Heart left ventricle (tissue), 13 donors: ENCODE measurements around the gene CHRM2.

Experiments
- POLR2A ChIP-seq, 2 donors: fragments of 450-650 bp; IDR thresholded peaks; one replicate each; pipeline ENCODE4 v1.6.1; 2017; ENCODE audit warnings: antibody characterized with exemption in 2 of 2, mild to moderate bottlenecking in 2 of 2, moderate library complexity in 2 of 2
- TF ChIP-seq, protein P1 (sequence below), 12 donors: fragments of 200-600 bp; sonication (generic) in 4 of 12; IDR thresholded peaks; one replicate each; pipeline versions ENCODE4 v1.5.0 to v1.8.0; 2018 to 2022; ENCODE audit warnings: antibody characterized with exemption in 12 of 12, mild to moderate bottlenecking in 5 of 12
- donor health status: ischemic (EF 13 %, LVEDD 7.1; RV severe dilation, severe dysfunction).
- donor health status: DM: no; HTN: yes; CAD: no.
- donor health status: DM: no; HTN: no; CAD: no.
- donor health status: ischemic (EF 25% LVEDD 6.9; RV normal size, moderate dysfunction).
- donor health status: ischemic (EF 25% LVEDD 5.7; RV mildly dilated, moderate dysfunction).
- donor health status: ischemic (EF 35%, LVEDD 5.7; RV mildly dilated, moderate dysfunction).
- donor health status: nonischemic (EF 11% LVEDD 7.7; RV severe dilation, severe dysfunction).
- donor health status: DM: yes; HTN: yes; CAD: no.
- donor health status: PGD.
- donor health status: ischemic (EF 29% LVEDD 5.4; RV normal size, mild dysfunction).
- donor health status: nonischemic (EF 23%, LVEDD 6.1; RV moderate dilation, normal function).

DNA sequence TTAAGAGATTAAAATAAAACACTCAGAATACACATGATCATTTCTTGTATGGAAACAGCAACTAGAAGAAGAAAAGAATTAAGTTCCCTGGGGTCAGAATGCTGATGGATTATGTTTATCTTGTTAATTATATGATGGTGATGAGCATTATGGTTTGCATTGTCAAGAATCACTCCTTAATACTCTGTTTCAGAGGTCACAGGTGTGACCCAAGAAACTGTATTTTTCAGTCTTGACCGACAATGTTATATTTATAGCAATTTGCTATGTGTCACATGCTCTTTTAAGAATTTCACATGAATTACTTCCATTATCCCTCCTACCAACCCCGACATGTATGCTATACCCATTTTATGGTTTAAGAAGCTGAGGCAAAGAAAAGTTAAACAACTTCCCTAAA lies 2.7 kb upstream of the CHRM2 start:
- TF ChIP-seq, protein P1, sequence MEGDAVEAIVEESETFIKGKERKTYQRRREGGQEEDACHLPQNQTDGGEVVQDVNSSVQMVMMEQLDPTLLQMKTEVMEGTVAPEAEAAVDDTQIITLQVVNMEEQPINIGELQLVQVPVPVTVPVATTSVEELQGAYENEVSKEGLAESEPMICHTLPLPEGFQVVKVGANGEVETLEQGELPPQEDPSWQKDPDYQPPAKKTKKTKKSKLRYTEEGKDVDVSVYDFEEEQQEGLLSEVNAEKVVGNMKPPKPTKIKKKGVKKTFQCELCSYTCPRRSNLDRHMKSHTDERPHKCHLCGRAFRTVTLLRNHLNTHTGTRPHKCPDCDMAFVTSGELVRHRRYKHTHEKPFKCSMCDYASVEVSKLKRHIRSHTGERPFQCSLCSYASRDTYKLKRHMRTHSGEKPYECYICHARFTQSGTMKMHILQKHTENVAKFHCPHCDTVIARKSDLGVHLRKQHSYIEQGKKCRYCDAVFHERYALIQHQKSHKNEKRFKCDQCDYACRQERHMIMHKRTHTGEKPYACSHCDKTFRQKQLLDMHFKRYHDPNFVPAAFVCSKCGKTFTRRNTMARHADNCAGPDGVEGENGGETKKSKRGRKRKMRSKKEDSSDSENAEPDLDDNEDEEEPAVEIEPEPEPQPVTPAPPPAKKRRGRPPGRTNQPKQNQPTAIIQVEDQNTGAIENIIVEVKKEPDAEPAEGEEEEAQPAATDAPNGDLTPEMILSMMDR (IDR thresholded peaks at IDR 0.05): no peak
- TF ChIP-seq POLR2A (IDR thresholded peaks at IDR 0.05): no peak
